ENCODE results near the gene SCGB1D2. TPM values are rescaled to one million over a fixed set of nuclear protein-coding genes. Genes with fewer than 3 reads are reported as not detected.

The SCGB1D2 gene
- total and polyA plus RNA-seq, 10 of the 15 experiments (the other 5 are each of a cell fraction or from before 2014, with no cell fraction given) = 0.48 TPM; not detected in 9

DNA sequence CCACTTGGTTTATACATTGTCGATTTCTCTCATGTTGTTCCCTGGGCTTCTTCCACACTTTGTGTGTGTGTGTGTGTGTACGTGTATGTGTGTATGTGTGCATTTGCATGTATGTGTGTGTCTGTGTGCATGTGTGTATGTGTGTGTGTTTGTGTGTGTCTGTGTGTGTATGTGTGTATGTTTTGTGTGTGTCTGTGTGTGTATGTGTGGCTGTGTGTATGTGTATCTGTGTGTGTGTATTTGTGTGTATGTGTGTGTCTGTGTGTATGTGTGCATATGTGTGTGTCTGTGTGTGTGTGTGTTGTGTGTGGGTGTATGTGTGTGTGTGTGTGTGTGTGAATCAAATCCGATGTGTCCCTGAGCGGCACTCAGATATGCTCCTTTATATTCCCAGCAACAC, 4.5 kb upstream of the SCGB1D2 start:
- TF ChIP-seq CBX3 (IDR thresholded peaks at IDR 0.05; ENCODE audit: borderline replicate concordance, low read depth) = no peak
- TF ChIP-seq ATF7 (IDR thresholded peaks at IDR 0.05; ENCODE audit: low read depth) = no peak
- TF ChIP-seq WRNIP1 (IDR thresholded peaks at IDR 0.05; ENCODE audit: borderline replicate concordance, low read depth, low read length) = no peak
- no peak for TF ChIP-seq TAF1 (IDR thresholded peaks at IDR 0.05; ENCODE audit: borderline replicate concordance, low read depth, low read length)
- no peak for TF ChIP-seq PAX8 (IDR thresholded peaks at IDR 0.05)
- no peak for TF ChIP-seq BHLHE40 (IDR thresholded peaks at IDR 0.05; ENCODE audit: borderline replicate concordance in 1 of 2, low read depth in 2 of 2, low read length in 1 of 2)
- no peak for TF ChIP-seq SMARCA5 (IDR thresholded peaks at IDR 0.05)
- TF ChIP-seq TCF7 (IDR thresholded peaks at IDR 0.05; ENCODE audit: borderline replicate concordance) = no peak
- no peak for TF ChIP-seq CEBPB (IDR thresholded peaks at IDR 0.05; ENCODE audit: borderline replicate concordance in 1 of 2, low read depth in 2 of 2, low read length in 2 of 2)
- SMC1A ChIA-PET (ENCODE audit: uncharacterized antibody, unreplicated experiment) = interaction anchor here (0.7 kb wide), 1 partner anchor 14 kb away, joined by 3 read pairs; no protein-coding TSS in a partner anchor
- Histone ChIP-seq H3K27me3 (replicated peaks in 1 of 2; ENCODE audit: control insufficient read depth in 2 of 2, insufficient read depth in 2 of 2, low read length in 1 of 2) (no peaks in the 10 kb centered on the region; a peak in 2 of 4 replicates), H3K4me3 (no peak overlapping the region), H3K4me1 (ENCODE audit: control insufficient read depth, insufficient read depth, low read length) (no peaks in the 10 kb centered on the region), H3K27ac (ENCODE audit: control insufficient read depth, insufficient read depth) (no peak overlapping the region), H3K4me2 (ENCODE audit: control insufficient read depth, insufficient read depth) (no peak overlapping the region), H3K9ac (ENCODE audit: control insufficient read depth, insufficient read depth, low read length) (no peak overlapping the region), H3K79me2 (ENCODE audit: control insufficient read depth, insufficient read depth, low read length) (no peaks in the 10 kb centered on the region), H2AFZ (ENCODE audit: control insufficient read depth, low read depth, low read length) (no peak overlapping the region), H4K20me1 (ENCODE audit: control insufficient read depth, insufficient read depth) (no peaks in the 10 kb centered on the region), H3K36me3 (ENCODE audit: control insufficient read depth in 2 of 2, insufficient read depth in 2 of 2, low read length in 1 of 2) (no peaks in the 10 kb centered on the region), H3K9me3 (replicated peaks; ENCODE audit: control insufficient read depth, insufficient read depth, low read length) (no peaks in the 10 kb centered on the region)
- in situ Hi-C loops (cut with MboI) = no loop called here
- ATAC-seq = no peak
- DNase-seq (ENCODE audit: low read depth, low spot score) = no peak
- FAIRE-seq = no peak
- 43% methylated on average over 4 of the region's 4 CpGs for WGBS (ENCODE audit: insufficient coverage, insufficient replicate concordance, low lambda C conversion rate, missing lambda C conversion rate)
- RAD21 ChIA-PET (ENCODE audit: unreplicated experiment) = no interaction called here
- CTCF ChIA-PET = no interaction called here
- BruUV-seq (replicated peaks) = no TSS peak
- intact Hi-C loops (cut with micrococcal nuclease; ENCODE audit: unreplicated experiment) = no loop called here
- POLR2A ChIA-PET = no interaction called here

- CTCF ChIA-PET = interaction anchor here (1.2 kb wide), 1 partner anchor 102 kb away, joined by 3 read pairs; no protein-coding TSS in a partner anchor
- Histone ChIP-seq H2AFZ (ENCODE audit: control insufficient read depth, low read depth, low read length) (no peak overlapping the region), H3K27me3 (replicated peaks in 1 of 2; ENCODE audit: control insufficient read depth in 2 of 2, insufficient read depth in 2 of 2, low read length in 1 of 2) (no peaks in the 10 kb centered on the region; a peak in 1 of 4 replicates), H3K27ac (ENCODE audit: control insufficient read depth, insufficient read depth) (no peak overlapping the region), H3K79me2 (ENCODE audit: control insufficient read depth, insufficient read depth, low read length) (no peaks in the 10 kb centered on the region), H3K36me3 (ENCODE audit: control insufficient read depth in 2 of 2, insufficient read depth in 2 of 2, low read length in 1 of 2) (no peaks in the 10 kb centered on the region), H3K4me1 (ENCODE audit: control insufficient read depth, insufficient read depth, low read length) (no peaks in the 10 kb centered on the region), H4K20me1 (ENCODE audit: control insufficient read depth, insufficient read depth) (no peaks in the 10 kb centered on the region), H3K4me2 (ENCODE audit: control insufficient read depth, insufficient read depth) (no peak overlapping the region), H3K9ac (ENCODE audit: control insufficient read depth, insufficient read depth, low read length) (no peak overlapping the region), H3K9me3 (replicated peaks; ENCODE audit: control insufficient read depth, insufficient read depth, low read length) (no peaks in the 10 kb centered on the region), H3K4me3 (no peak overlapping the region)
- no TSS peak for BruUV-seq (replicated peaks)
- in situ Hi-C loops (cut with MboI) = no loop called here
- RAD21 ChIA-PET (ENCODE audit: unreplicated experiment) = no interaction called here
- ATAC-seq = no peak
- POLR2A ChIA-PET = no interaction called here
- no peak for FAIRE-seq
- SMC1A ChIA-PET (ENCODE audit: uncharacterized antibody, unreplicated experiment) = interaction anchor here (0.7 kb wide), 1 partner anchor 13 kb away, joined by 3 read pairs; no protein-coding TSS in a partner anchor
- no peak for TF ChIP-seq HDAC2 (IDR thresholded peaks at IDR 0.05)
- TF ChIP-seq, protein P1, sequence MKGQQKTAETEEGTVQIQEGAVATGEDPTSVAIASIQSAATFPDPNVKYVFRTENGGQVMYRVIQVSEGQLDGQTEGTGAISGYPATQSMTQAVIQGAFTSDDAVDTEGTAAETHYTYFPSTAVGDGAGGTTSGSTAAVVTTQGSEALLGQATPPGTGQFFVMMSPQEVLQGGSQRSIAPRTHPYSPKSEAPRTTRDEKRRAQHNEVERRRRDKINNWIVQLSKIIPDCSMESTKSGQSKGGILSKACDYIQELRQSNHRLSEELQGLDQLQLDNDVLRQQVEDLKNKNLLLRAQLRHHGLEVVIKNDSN (IDR thresholded peaks at IDR 0.05; ENCODE audit: borderline replicate concordance, extremely low read length, insufficient read depth, low read depth, low read length) = no peak
- 33% methylated on average over 4 of the region's 4 CpGs for WGBS (ENCODE audit: insufficient coverage, insufficient replicate concordance, low lambda C conversion rate, missing lambda C conversion rate)
- no peak for DNase-seq (ENCODE audit: low read depth, low spot score)
- intact Hi-C loops (cut with micrococcal nuclease; ENCODE audit: unreplicated experiment) = no loop called here
Observed at GRCh38 chr11:62238151-62238550, 3.9 kb upstream of the SCGB1D2 start.
